HUES48 (cell line): ENCODE measurements around the gene CHSY1.
A peak's percentile ranks its signal among the peaks of the same experiment; 100 is the strongest.
"Not testable (repeated sequence)": the region's sequence is repeated elsewhere in the genome, so short reads cannot be mapped to it uniquely, and the experiment has no call there.

Experiments used
- H3K27ac ChIP-seq: one replicate; pipeline ENCODE4 v1.7.0; 2013; ENCODE audit warnings: low read depth, low read length, inconsistent platforms
- H3K27me3 ChIP-seq: 2 replicates; pipeline ENCODE4 v1.6.1; 2013; ENCODE audit warnings: mild to moderate bottlenecking, low read length; ENCODE audit not compliant: control insufficient read depth, insufficient read depth
- H3K36me3 ChIP-seq: 2 replicates; pipeline ENCODE4 v1.6.1; 2013; ENCODE audit warnings: low read length; ENCODE audit not compliant: control insufficient read depth, insufficient read depth
- H3K4me1 ChIP-seq: 2 replicates; pipeline ENCODE4 v1.6.1; 2013; ENCODE audit warnings: mild to moderate bottlenecking, low read length; ENCODE audit not compliant: control insufficient read depth, insufficient read depth
- H3K4me3 ChIP-seq: 2 replicates; pipeline ENCODE4 v1.5.1; 2013; ENCODE audit warnings: mild to moderate bottlenecking, low read depth, low read length
- H3K9ac ChIP-seq: 2 replicates; pipeline ENCODE4 v1.6.1; 2013; ENCODE audit warnings: mild to moderate bottlenecking, low read depth, low read length, moderate library complexity
- H3K9me3 ChIP-seq: 2 replicates; pipeline ENCODE4 v1.6.1; 2013; ENCODE audit warnings: low read length; ENCODE audit not compliant: control insufficient read depth, insufficient read depth

Gene CHSY1

GRCh38 chr15:101126618-101127505 is 125.0 kb downstream of the CHSY1 start:
- H3K4me3 ChIP-seq, result no peak overlapping the region
- peaks cover 7% of the 10 kb centered on the region; the same call in 1 of the 2 replicates for H3K9me3 ChIP-seq

GRCh38 chr15:101125881-101126428 is 125.9 kb downstream of the CHSY1 start:
- not testable (repeated sequence) for H3K9ac ChIP-seq, H3K27me3 ChIP-seq, H3K9me3 ChIP-seq, H3K36me3 ChIP-seq, H3K27ac ChIP-seq, H3K4me3 ChIP-seq
- H3K4me1 ChIP-seq, result peaks cover 22% of the 10 kb centered on the region

More at GRCh38 chr15:101126618-101127505, 125.0 kb downstream of the CHSY1 start:
- H3K27ac ChIP-seq, result peak overlapping the region; percentile 48
- H3K36me3 ChIP-seq, result no peaks in the 10 kb centered on the region
- H3K9ac ChIP-seq, result peak overlapping the region; percentile 27; the same call in 1 of the 2 replicates
- H3K27me3 ChIP-seq, result no peaks in the 10 kb centered on the region
- peaks cover 17% of the 10 kb centered on the region for H3K4me1 ChIP-seq
